ENCODE results near the gene ROBO1. TPM values are rescaled to one million over a fixed set of nuclear protein-coding genes. Genes with fewer than 3 reads are reported as not detected.

ROBO1 gene
- total and polyA plus RNA-seq, 2 of the 8 experiments (the other 6 are each of a cell fraction or from before 2014, with no cell fraction given) = 51.4 to 91.0 TPM

- H4K5ac ChIP-seq (ENCODE audit: insufficient read length, low read depth, low read length) = no peak overlapping the region
- no peaks in the 10 kb centered on the region for H3K79me1 ChIP-seq (ENCODE audit: low read depth, low read length)
- H2AFZ ChIP-seq (ENCODE audit: low read length) = no peak overlapping the region
- no peak overlapping the region for H3K56ac ChIP-seq (replicated peaks; ENCODE audit: insufficient read length, low read depth, low read length)
- no peak overlapping the region for H3K9ac ChIP-seq (replicated peaks in 1 of 4; ENCODE audit: extremely low read depth in 1 of 4, low read depth in 3 of 4, low read length in 3 of 4)
- H2BK12ac ChIP-seq (ENCODE audit: low read depth, low read length) = no peak overlapping the region
- H3K27me3 ChIP-seq (replicated peaks in 1 of 4; ENCODE audit: control insufficient read depth in 3 of 4, extremely low read depth in 1 of 4, insufficient read depth in 3 of 4, low read length in 3 of 4) = no peaks in the 10 kb centered on the region
- H2BK20ac ChIP-seq (ENCODE audit: low read length) = no peak overlapping the region
- H3K14ac ChIP-seq (ENCODE audit: insufficient read length) = no peak overlapping the region
- H3K36me3 ChIP-seq (ENCODE audit: control insufficient read depth in 2 of 4, insufficient read depth in 4 of 4, low read length in 3 of 4) = peaks cover 0 to 2% (median 0%) of the 10 kb centered on the region in 4 experiments; a peak in 1 of 8 replicates
- no peak overlapping the region for H3K23ac ChIP-seq (ENCODE audit: insufficient read length)
- no peak overlapping the region for H3K4me2 ChIP-seq (ENCODE audit: insufficient read depth in 1 of 2, low read depth in 2 of 2, low read length in 2 of 2)
- H3K18ac ChIP-seq (ENCODE audit: extremely low read depth, low read length) = no peak overlapping the region
- no peak overlapping the region for H4K91ac ChIP-seq (replicated peaks; ENCODE audit: insufficient read length, low read length)
- H3K4me3 ChIP-seq (ENCODE audit: extremely low read depth in 1 of 4, insufficient read depth in 2 of 4, low read depth in 3 of 4, low read length in 4 of 4) = no peak overlapping the region
- ChIA-PET CTCF (ENCODE audit: partially characterized antibody) (interaction anchor here (1.2 to 1.6 kb wide), 2 partner anchors 12 to 22 kb away, joined by 3 read pairs; no protein-coding TSS in a partner anchor), POLR2A (ENCODE audit: partially characterized antibody) (no interaction called here)
- H3K4ac ChIP-seq (replicated peaks; ENCODE audit: insufficient read length, low read depth, low read length) = no peak overlapping the region
- no peak overlapping the region for H2BK15ac ChIP-seq (ENCODE audit: low read length)
- H2BK120ac ChIP-seq (replicated peaks; ENCODE audit: low read depth, low read length) = no peak overlapping the region
- no peak overlapping the region for H2BK5ac ChIP-seq (ENCODE audit: low read depth, low read length)
- FAIRE-seq (no peak), DNase-seq (ENCODE audit: low read depth in 1 of 2, low spot score in 2 of 2) (no peak)
- no peak overlapping the region for H3K27ac ChIP-seq (ENCODE audit: low read depth, low read length)
- no peaks in the 10 kb centered on the region for H3K79me2 ChIP-seq (ENCODE audit: control insufficient read depth in 1 of 2, insufficient read depth in 2 of 2, low read length in 2 of 2)
- no peaks in the 10 kb centered on the region for H3K9me3 ChIP-seq (ENCODE audit: insufficient read depth in 2 of 2, low read depth in 1 of 2, low read length in 1 of 2)
- H4K8ac ChIP-seq (ENCODE audit: extremely low read depth, insufficient read depth, low read length) = no peak overlapping the region
- no peaks in the 10 kb centered on the region for H4K20me1 ChIP-seq (replicated peaks in 1 of 2; ENCODE audit: control insufficient read depth in 1 of 2, insufficient read depth in 2 of 2, low read length in 2 of 2)
- no peaks in the 10 kb centered on the region for H3K23me2 ChIP-seq (ENCODE audit: low read depth, low read length)
- 13% methylated on average over 1 of the region's 1 CpG; no CpG with 5 or more reads in 1 of the 2 experiments for WGBS, 2 experiments (ENCODE audit: extremely low coverage in 1 of 2, insufficient coverage in 1 of 2, insufficient read length in 1 of 2, insufficient replicate concordance in 2 of 2, low coverage in 1 of 2, low lambda C conversion rate in 2 of 2, missing lambda C conversion rate in 1 of 2)
- H2AK5ac ChIP-seq (ENCODE audit: low read depth, low read length) = no peak overlapping the region
- H3K4me1 ChIP-seq (replicated peaks in 1 of 4; ENCODE audit: control insufficient read depth in 3 of 4, insufficient read depth in 4 of 4, low read length in 3 of 4) = peaks cover 0 to 3% (median under 1%) of the 10 kb centered on the region in 4 experiments; a peak in 2 of 7 replicates
- TF ChIP-seq SAP30 (IDR thresholded peaks at IDR 0.05; ENCODE audit: insufficient read depth, insufficient replicate concordance, low read length) (no peak), ASH2L (IDR thresholded peaks at IDR 0.05; ENCODE audit: low read length) (no peak), HDAC2 (IDR thresholded peaks at IDR 0.05; ENCODE audit: borderline replicate concordance in 1 of 2, low read depth in 2 of 2, low read length in 2 of 2) (no peak), ATF3 (IDR thresholded peaks at IDR 0.05; ENCODE audit: insufficient read depth, low read depth, low read length) (no peak), POU5F1 (IDR thresholded peaks at IDR 0.05; ENCODE audit: low read depth, low read length) (no peak), RXRA (IDR thresholded peaks at IDR 0.05; ENCODE audit: insufficient read depth, low read depth, low read length) (no peak), SP4 (IDR thresholded peaks at IDR 0.05; ENCODE audit: low read length) (no peak), GABPA (IDR thresholded peaks at IDR 0.05; ENCODE audit: borderline replicate concordance, insufficient read depth, low read length) (no peak), POLR2AphosphoS5 (IDR thresholded peaks at IDR 0.05; ENCODE audit: low read depth, low read length) (no peak), GTF2F1 (IDR thresholded peaks at IDR 0.05; ENCODE audit: borderline replicate concordance, low read depth, low read length) (no peak), TAF1 (IDR thresholded peaks at IDR 0.05; ENCODE audit: low read depth, low read length) (no peak), HDAC6 (IDR thresholded peaks at IDR 0.05; ENCODE audit: low read depth, low read length) (no peak), POLR2A (IDR thresholded peaks at IDR 0.05; ENCODE audit: control extremely low read depth in 1 of 2, low read depth in 2 of 2, low read length in 2 of 2) (no peak)
Observed at GRCh38 chr3:78721771-78722543, 1045.8 kb downstream of the ROBO1 start.
